Tibial artery (tissue), 4 donors: ENCODE measurements around the gene ALG1.

Source experiments
- DNase-seq, 2 donors: peaks; one replicate each; pipeline ENCODE4 v3.0.0-alpha.2; 2019
- H3K27ac ChIP-seq, 2 donors: fragments of 200-600 bp; sonication (generic) in 1 of 2; 1 replicate in 1 of 2; 2 replicates in 1 of 2; pipeline ENCODE4 v1.5.1; 2018 to 2019; ENCODE audit warnings: mild to moderate bottlenecking in 1 of 2
- H3K27me3 ChIP-seq, 2 donors: fragments of 200-600 bp; sonication (generic) in 1 of 2; one replicate each; pipeline versions ENCODE4 v1.5.1 to v1.6.0; 2016 to 2019
- H3K36me3 ChIP-seq, 3 donors: fragments of 200-600 bp; sonication (generic) in 2 of 3; one replicate each; pipeline ENCODE4 v1.5.1; 2016 to 2019; ENCODE audit warnings: mild to moderate bottlenecking in 2 of 3
- H3K4me1 ChIP-seq, 4 donors: fragments of 200-600 bp; sonication (generic) in 2 of 4; 1 replicate in 3 of 4; 2 replicates in 1 of 4; pipeline ENCODE4 v1.5.1; 2016 to 2019
- H3K4me3 ChIP-seq, 2 donors: fragments of 200-600 bp; sonication (generic) in 1 of 2; 1 replicate in 1 of 2; 2 replicates in 1 of 2; pipeline ENCODE4 v1.5.1; 2018 to 2019; ENCODE audit warnings: mild to moderate bottlenecking in 2 of 2
- H3K9me3 ChIP-seq, 3 donors: fragments of 200-600 bp; sonication (generic) in 1 of 3; one replicate each; pipeline ENCODE4 v1.5.1; 2016 to 2019
- CTCF ChIP-seq, 2 experiments: fragments of 200-600 bp in 1 of 2; fragments of 450-650 bp in 1 of 2; IDR thresholded peaks; one replicate each; pipeline ENCODE4 v1.5.1; 2017 to 2019; ENCODE audit warnings: antibody characterized with exemption in 2 of 2, mild to moderate bottlenecking in 1 of 2, moderate library complexity in 1 of 2
- intact Hi-C: fragments of 100-400 bp; cut with DNase I; formaldehyde crosslinking; loops from one replicate; pipeline ENCODE4 v1.15.0; 2023; ENCODE audit warnings: low total_unique reads

The ALG1 gene

GRCh38 chr16:5032748-5033167 lies 38.9 kb upstream of the ALG1 start:
- no peak for DNase-seq
- no peak for TF ChIP-seq CTCF (IDR thresholded peaks at IDR 0.05)
- intact Hi-C loops, result no loop called here
- Histone ChIP-seq H3K27me3 (no peaks in the 10 kb centered on the region), H3K4me1 (peaks cover 0 to 20% (median 16%) of the 10 kb centered on the region in 4 donors), H3K9me3 (no peaks in the 10 kb centered on the region), H3K4me3 (peak overlapping the region; percentile 69 to 93), H3K36me3 (peaks cover 0 to 36% (median 0%) of the 10 kb centered on the region in 3 donors), H3K27ac (peak overlapping the region; percentile 54 to 63)

GRCh38 chr16:5033256-5034166 lies 38.1 kb upstream of the ALG1 start, which contains the start of gene NAGPA:
NAGPA (minus strand) TSS chr16:5033935; CDS start chr16:5033914, 21 bp downstream.
- no peaks in the 10 kb centered on the region for H3K27me3 ChIP-seq
- intact Hi-C loops, result no loop called here
- TF ChIP-seq CTCF (IDR thresholded peaks at IDR 0.05), result no peak
- peak; percentile 89 to 90 for DNase-seq
- H3K36me3 ChIP-seq, result peaks cover 0 to 28% (median 0%) of the 10 kb centered on the region in 3 donors
- no peaks in the 10 kb centered on the region for H3K9me3 ChIP-seq
- H3K4me1 ChIP-seq, result peaks cover 0 to 20% (median 16%) of the 10 kb centered on the region in 4 donors
- H3K27ac ChIP-seq, result peak within 1 kb of the TSS; percentile 54 to 63
- H3K4me3 ChIP-seq, result peak within 1 kb of the TSS; percentile 69 to 93

GRCh38 chr16:5034167-5034523 lies 37.5 kb upstream of the ALG1 start:
- Histone ChIP-seq H3K27me3 (no peaks in the 10 kb centered on the region), H3K27ac (peak overlapping the region; percentile 54 to 63), H3K4me1 (peaks cover 0 to 20% (median 16%) of the 10 kb centered on the region in 4 donors), H3K4me3 (peak overlapping the region; percentile 69 to 93), H3K36me3 (peaks cover 0 to 22% (median 0%) of the 10 kb centered on the region in 3 donors), H3K9me3 (no peaks in the 10 kb centered on the region)
- no peak for TF ChIP-seq CTCF (IDR thresholded peaks at IDR 0.05)
- intact Hi-C loops, result no loop called here
- DNase-seq, result no peak

- peaks cover 0 to 20% (median 16%) of the 10 kb centered on the region in 4 donors for H3K4me1 ChIP-seq
- DNase-seq, result no peak
- H3K27ac ChIP-seq, result no peak overlapping the region
- intact Hi-C loops, result no loop called here
- TF ChIP-seq CTCF (IDR thresholded peaks at IDR 0.05), result no peak
- H3K36me3 ChIP-seq, result peaks cover 0 to 8% (median 0%) of the 10 kb centered on the region in 3 donors
- no peak overlapping the region for H3K4me3 ChIP-seq
- H3K9me3 ChIP-seq, result no peaks in the 10 kb centered on the region
- H3K27me3 ChIP-seq, result no peaks in the 10 kb centered on the region
These were observed 35.8 kb upstream of the ALG1 start for GRCh38 chr16:5035909-5036227.

- H3K4me3 ChIP-seq, result no peak overlapping the region
- no peaks in the 10 kb centered on the region for H3K27me3 ChIP-seq
- DNase-seq, result no peak
- H3K4me1 ChIP-seq, result peaks cover 0 to 20% (median 16%) of the 10 kb centered on the region in 4 donors
- intact Hi-C loops, result no loop called here
- no peaks in the 10 kb centered on the region for H3K9me3 ChIP-seq
- TF ChIP-seq CTCF (IDR thresholded peaks at IDR 0.05), result no peak
- peaks cover 0 to 2% (median 0%) of the 10 kb centered on the region in 3 donors for H3K36me3 ChIP-seq
- no peak overlapping the region for H3K27ac ChIP-seq
These were observed 35.2 kb upstream of the ALG1 start for GRCh38 chr16:5036228-5037156.
